OCI-LY1 (cell line): ENCODE results near the gene SELENOI.

Experiments
- CTCF ChIP-seq: fragments of 200-600 bp; sonication (generic), shearing (Covaris generic); IDR thresholded peaks from 2 replicates; pipeline ENCODE4 v1.5.1; 2017; ENCODE audit warnings: mild to moderate bottlenecking, antibody characterized with exemption, low read length, moderate library complexity, mixed read lengths
- EZH2 ChIP-seq: fragments of 200-600 bp; sonication (generic), shearing (Covaris generic); IDR thresholded peaks from 2 replicates; pipeline ENCODE4 v1.8.0; 2017; ENCODE audit warnings: borderline replicate concordance, mixed run types, mild to moderate bottlenecking, antibody characterized with exemption, low read length, moderate library complexity, mixed read lengths

GRCh38 chr2:26363958-26364357, 18.0 kb downstream of the SELENOI start:
- TF ChIP-seq CTCF (no peak), EZH2 (no peak)
